HG02885 (cell line): ENCODE data around the gene ZBTB21.
"Not testable (repeated sequence)": the region's sequence is repeated elsewhere in the genome, so short reads cannot be mapped to it uniquely, and the experiment has no call there.

Experiments
- ATAC-seq: cut with Tn5 transposase; IDR thresholded peaks from one replicate; pipeline ENCODE4 v1.9.1; 2021; ENCODE audit warnings: mild to moderate bottlenecking; ENCODE audit not compliant: unreplicated experiment, poor library complexity

Gene ZBTB21

DNA sequence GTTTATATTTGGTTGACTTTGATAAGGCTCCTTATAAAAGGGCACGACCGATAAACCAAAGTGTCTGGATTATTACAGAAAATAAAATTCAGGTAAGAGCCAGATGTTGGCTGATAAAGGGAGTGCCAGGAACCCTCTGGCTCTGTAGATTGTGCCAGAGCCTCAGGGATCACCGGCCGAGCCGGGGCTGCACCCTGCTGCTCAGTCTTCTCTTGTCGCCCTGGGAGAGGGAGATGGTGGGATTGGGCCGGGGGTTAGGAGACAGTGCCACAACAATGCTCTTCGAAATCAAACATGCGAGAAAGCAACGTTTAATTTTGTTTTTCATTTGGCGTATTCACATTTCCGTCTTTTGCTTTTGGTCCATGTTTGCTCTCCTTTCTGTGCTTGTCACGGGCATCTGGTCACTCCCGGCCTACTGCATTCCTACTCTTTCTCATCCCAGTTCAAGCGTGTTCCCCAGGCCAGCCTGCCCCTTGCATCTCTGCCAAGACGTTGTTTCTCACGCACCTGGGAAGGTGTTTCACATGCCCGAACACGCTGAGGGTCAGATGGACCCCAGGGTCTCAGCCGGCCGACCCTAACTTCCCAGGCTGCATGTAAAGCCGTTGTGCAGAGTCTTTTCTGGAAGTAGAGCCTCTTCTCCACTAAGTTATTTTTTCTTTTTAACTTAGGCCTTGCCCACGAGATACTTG, 37.5 kb downstream of the ZBTB21 start:
- no peak for ATAC-seq

DNA sequence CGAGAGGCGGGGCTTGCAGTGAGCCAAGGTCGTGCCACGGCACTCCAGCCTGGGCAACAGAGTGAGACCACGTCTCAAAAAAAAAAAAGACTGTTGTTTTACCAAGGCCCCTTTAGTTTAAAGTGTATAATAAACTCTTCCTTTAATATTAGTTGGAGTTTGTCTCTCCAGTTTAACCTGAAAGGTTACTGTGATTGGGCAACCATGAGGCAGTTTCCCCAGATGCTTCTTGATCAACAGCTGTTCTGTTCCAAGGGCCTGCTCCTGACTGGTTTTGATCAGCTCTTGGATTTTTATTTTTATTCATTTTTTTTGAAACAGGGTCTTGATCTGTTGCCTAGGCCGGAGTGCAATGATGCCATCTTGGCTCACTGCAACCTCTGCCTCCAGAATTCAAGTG, 38.3 kb downstream of the ZBTB21 start:
- ATAC-seq = no peak

- ATAC-seq = no peak
These were observed 39.2 kb downstream of the ZBTB21 start for GRCh38 chr21:41970751-41971653.

- ATAC-seq = no peak
These were observed 40.1 kb downstream of the ZBTB21 start for GRCh38 chr21:41970106-41970391.

DNA sequence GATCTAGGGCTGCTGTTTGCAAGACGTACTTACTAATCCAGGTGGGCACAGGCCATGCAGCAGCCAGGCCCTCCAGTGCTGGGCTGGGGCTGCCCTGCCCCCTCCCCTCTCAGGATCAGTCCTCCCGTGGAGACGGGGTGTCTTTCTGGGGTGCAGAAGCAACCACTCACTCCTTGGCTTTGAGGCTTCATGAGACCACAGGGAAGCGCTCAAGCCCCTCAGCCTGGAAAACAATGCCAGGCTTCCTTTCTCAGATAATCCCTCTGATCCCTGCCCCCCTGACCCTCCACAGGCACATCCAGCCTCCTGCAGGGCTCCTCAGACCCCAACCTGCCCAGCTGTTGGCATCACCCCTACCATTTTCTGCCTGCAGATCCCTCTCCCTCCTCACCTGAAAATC, 42.5 kb downstream of the ZBTB21 start:
- no peak for ATAC-seq

DNA sequence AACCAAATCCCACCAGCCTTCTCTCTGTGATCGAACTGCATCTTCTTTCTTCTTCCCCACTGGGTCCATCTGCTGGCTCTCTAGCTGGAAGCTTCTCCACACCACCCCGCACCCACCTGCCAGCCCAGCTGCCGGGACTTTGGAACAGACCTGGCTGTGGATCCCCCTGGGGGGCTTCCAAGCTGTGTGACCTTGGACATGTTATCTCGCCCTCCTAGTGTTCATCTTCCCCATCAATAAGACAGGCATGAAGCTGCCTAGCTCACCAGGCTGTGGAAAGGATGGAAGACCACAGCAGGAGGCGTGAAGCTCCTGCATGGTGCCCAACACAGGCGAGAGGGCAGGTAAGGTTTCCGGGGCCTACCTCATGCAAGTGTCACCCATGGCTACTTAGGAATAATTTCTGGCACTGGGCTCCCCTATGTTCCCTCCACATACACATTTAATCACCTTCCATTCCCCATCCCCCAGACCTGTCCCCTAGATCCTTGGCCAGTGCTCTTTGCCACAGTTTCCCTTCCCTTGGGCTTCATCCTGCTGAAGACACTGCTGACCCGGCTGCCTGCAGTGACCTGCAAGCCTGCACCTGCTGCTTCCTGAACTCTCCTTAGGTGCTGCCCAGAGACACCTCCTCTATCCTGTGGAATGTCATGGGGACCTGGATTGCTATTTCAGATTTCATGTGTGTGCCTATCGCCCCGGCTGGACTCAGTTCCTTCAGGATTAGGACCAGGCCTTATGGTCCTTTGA, 43.1 kb downstream of the ZBTB21 start:
- ATAC-seq = no peak

- ATAC-seq = no peak
These were observed 43.9 kb downstream of the ZBTB21 start for GRCh38 chr21:41966041-41966833.

DNA sequence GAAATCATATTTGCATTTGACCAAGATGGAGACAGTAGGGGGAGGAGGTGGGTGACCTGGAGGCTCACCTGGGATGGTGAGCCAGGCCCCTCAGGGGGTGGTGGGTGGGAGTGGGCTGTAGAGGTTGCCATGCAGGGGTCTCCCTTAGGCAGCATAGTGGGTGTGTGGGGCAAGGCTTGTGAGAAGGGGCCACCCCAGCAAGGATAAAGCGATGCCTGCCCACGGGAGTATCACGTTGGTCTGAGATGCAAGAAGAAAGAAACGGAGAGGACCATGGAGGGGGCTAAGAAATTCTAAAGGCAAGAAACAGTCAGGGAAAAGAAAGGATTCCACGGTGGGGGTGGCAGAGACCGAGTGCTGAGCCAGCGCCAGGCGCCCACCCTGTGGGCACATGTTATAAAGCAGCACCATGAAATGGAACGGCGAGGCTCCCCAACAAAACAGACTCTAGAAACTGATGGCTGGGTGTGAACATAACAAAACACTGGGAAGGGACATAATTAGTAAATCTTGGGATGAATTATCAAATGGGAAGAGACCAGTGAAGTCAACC, 44.6 kb downstream of the ZBTB21 start:
- no peak for ATAC-seq

- no peak for ATAC-seq
These were observed 45.1 kb downstream of the ZBTB21 start for GRCh38 chr21:41965045-41965444.

- ATAC-seq = no peak
These were observed 46.0 kb downstream of the ZBTB21 start for GRCh38 chr21:41964171-41964570.

- ATAC-seq = no peak
These were observed 47.7 kb downstream of the ZBTB21 start for GRCh38 chr21:41962425-41962966.

GRCh38 chr21:41961753-41962152, 48.4 kb downstream of the ZBTB21 start:
- no peak for ATAC-seq

GRCh38 chr21:41961282-41961701, 48.9 kb downstream of the ZBTB21 start:
- no peak for ATAC-seq

GRCh38 chr21:41960386-41960785, 49.8 kb downstream of the ZBTB21 start:
- ATAC-seq = no peak

GRCh38 chr21:41959697-41960096, 50.5 kb downstream of the ZBTB21 start:
- not testable (repeated sequence) for ATAC-seq

GRCh38 chr21:41958886-41959563, 51.1 kb downstream of the ZBTB21 start:
- no peak for ATAC-seq

DNA sequence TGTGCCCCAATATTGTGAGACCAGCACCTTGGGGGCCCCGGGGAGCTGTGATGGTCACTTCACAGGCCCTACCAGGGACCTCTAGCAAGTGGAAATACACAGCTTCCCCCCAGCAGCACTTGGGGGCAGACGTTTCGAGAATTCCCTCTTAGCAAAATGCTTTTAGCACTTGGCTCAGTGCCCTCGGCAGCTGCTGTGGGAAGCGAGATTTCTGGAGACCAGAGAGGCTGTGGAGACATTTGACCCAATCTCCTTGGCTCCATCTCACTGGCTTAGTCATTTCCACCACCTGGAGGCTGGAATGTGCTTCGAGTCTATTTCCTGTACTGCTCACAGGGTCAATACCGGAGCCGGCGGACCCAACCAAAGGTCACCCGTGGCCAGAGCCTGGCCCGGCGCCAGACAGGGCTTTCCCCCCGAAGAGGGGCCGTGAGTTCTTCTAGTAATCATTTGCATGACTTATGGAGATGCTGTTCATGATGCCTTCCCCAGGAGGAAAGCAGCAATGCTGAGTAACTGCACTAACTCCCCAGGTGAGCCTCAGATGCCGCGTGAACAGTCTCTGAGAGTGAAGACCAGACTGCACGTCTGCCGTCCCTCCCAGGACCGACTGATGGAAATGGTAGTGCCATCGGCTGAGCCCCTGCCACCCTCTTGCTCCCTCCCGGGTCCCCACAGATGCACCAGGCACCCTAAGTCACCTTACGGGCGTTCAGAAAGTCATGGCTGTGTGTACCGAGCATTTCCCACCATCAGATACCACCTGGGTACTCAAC, 52.0 kb downstream of the ZBTB21 start:
- no peak for ATAC-seq

DNA sequence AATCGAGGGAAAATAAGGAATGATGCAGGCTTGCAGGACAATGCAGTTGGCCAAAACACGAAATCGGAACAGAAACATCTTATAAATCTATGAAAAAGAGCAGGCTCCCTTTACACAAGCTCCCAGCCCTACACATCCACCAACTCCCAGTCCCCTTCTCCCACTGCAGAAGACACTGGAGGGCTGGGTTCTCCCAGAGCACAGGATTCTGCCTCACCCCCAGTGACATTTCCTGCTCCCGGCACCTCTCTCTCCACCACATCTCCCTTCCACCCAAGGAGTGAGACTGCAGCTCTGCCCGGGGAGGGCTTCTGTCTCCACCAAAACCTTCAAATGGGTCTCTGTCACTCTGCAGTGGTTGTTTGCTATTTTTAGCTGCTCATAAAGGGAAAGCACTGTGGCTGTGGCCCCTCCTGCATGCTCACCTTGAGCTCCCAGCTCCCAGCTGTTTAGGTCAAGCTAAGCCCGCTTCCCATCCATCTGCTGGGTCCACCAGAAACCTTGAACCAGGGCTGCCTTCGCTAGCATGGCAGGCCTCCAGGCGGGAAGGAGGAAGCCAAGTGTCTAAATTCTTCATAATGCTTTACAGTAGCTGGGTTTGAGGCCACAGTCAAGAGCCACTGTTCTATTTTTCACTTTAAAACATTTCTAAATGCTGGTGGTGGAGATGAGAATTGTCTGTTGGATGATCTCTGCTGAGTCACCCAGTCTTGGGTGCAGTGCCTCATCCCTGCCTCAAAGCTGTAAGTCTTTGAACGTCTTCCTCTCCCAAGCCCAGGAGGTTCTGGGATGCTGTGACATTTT, 53.0 kb downstream of the ZBTB21 start:
- no peak for ATAC-seq
